ENCODE results near the gene MNX1.

DNA sequence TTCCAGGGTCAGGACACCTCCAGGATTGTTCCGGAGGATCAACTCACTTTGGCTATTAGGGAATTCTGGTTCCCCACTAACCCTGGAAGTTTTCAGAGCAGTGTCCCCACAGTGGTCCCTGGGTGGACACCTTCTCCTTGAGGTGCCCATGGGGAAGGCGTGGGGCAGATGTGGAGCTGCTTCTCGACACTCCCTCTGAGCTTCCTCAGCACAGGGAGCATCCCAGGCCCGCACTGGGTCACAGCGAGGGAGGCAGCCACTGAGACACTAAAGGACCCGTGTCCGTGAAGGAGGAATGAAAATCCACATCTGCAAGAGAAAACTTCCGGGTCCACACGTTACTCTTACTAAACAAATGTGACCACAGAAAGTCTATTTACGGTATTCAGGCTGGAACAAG, 48.2 kb upstream of the MNX1 start:
- TF ChIP-seq CTCF (IDR thresholded peaks at IDR 0.05) (no peak), EP300 (IDR thresholded peaks at IDR 0.05) (no peak), POLR2A (IDR thresholded peaks at IDR 0.05; ENCODE audit: low read depth) (no peak)
